ENCODE results near the gene GBF1. TPM values are rescaled to one million over a fixed set of nuclear protein-coding genes. Genes with fewer than 3 reads are reported as not detected.

The GBF1 gene
- polyA plus RNA-seq, 2 donors, result 11.4 to 11.7 TPM

GRCh38 chr10:102283488-102283887 is 38.2 kb downstream of the GBF1 start:
- Histone ChIP-seq H3K4me1 (ENCODE audit: control insufficient read depth in 2 of 2, insufficient read depth in 2 of 2, low read length in 1 of 2) (no peaks in the 10 kb centered on the region), H3K27ac (ENCODE audit: low read depth in 2 of 2, low read length in 1 of 2) (peak overlapping the region; percentile 17 to 71), H3K4me3 (ENCODE audit: low read depth in 1 of 2, low read length in 2 of 2) (peak overlapping the region in 1 of 2 donors; percentile 20), H3K36me3 (ENCODE audit: control insufficient read depth in 2 of 2, insufficient read depth in 2 of 2, low read length in 1 of 2) (no peaks in the 10 kb centered on the region), H3K9me3 (ENCODE audit: control insufficient read depth in 2 of 2, insufficient read depth in 1 of 2, low read depth in 1 of 2, low read length in 1 of 2) (no peaks in the 10 kb centered on the region), H3K27me3 (ENCODE audit: control insufficient read depth in 1 of 2, insufficient read depth in 2 of 2, low read length in 2 of 2) (no peaks in the 10 kb centered on the region)
- WGBS, 2 donors, result 40 to 49% methylated on average over 2 of the region's 2 CpGs

- H3K27me3 ChIP-seq (ENCODE audit: control insufficient read depth in 1 of 2, insufficient read depth in 2 of 2, low read length in 2 of 2), result no peaks in the 10 kb centered on the region
- 34 to 48% methylated on average over 2 of the region's 2 CpGs for WGBS, 2 donors
- peak overlapping the region in 1 of 2 donors; percentile 20 for H3K4me3 ChIP-seq (ENCODE audit: low read depth in 1 of 2, low read length in 2 of 2)
- peak overlapping the region; percentile 56 to 63 for H3K27ac ChIP-seq (ENCODE audit: low read depth in 2 of 2, low read length in 1 of 2)
- H3K4me1 ChIP-seq (ENCODE audit: control insufficient read depth in 2 of 2, insufficient read depth in 2 of 2, low read length in 1 of 2), result no peaks in the 10 kb centered on the region
- no peaks in the 10 kb centered on the region for H3K36me3 ChIP-seq (ENCODE audit: control insufficient read depth in 2 of 2, insufficient read depth in 2 of 2, low read length in 1 of 2)
- H3K9me3 ChIP-seq (ENCODE audit: control insufficient read depth in 2 of 2, insufficient read depth in 1 of 2, low read depth in 1 of 2, low read length in 1 of 2), result no peaks in the 10 kb centered on the region
These were observed 38.6 kb downstream of the GBF1 start for GRCh38 chr10:102283890-102284289.

GRCh38 chr10:102284531-102284930 is 39.2 kb downstream of the GBF1 start:
- H3K27me3 ChIP-seq (ENCODE audit: control insufficient read depth in 1 of 2, insufficient read depth in 2 of 2, low read length in 2 of 2), result no peaks in the 10 kb centered on the region
- no peak overlapping the region for H3K4me3 ChIP-seq (ENCODE audit: low read depth in 1 of 2, low read length in 2 of 2)
- H3K36me3 ChIP-seq (ENCODE audit: control insufficient read depth in 2 of 2, insufficient read depth in 2 of 2, low read length in 1 of 2), result no peaks in the 10 kb centered on the region
- no peaks in the 10 kb centered on the region for H3K9me3 ChIP-seq (ENCODE audit: control insufficient read depth in 2 of 2, insufficient read depth in 1 of 2, low read depth in 1 of 2, low read length in 1 of 2)
- WGBS, 2 donors, result 53 to 71% methylated on average over 2 of the region's 2 CpGs
- no peak overlapping the region for H3K27ac ChIP-seq (ENCODE audit: low read depth in 2 of 2, low read length in 1 of 2)
- no peaks in the 10 kb centered on the region for H3K4me1 ChIP-seq (ENCODE audit: control insufficient read depth in 2 of 2, insufficient read depth in 2 of 2, low read length in 1 of 2)

DNA sequence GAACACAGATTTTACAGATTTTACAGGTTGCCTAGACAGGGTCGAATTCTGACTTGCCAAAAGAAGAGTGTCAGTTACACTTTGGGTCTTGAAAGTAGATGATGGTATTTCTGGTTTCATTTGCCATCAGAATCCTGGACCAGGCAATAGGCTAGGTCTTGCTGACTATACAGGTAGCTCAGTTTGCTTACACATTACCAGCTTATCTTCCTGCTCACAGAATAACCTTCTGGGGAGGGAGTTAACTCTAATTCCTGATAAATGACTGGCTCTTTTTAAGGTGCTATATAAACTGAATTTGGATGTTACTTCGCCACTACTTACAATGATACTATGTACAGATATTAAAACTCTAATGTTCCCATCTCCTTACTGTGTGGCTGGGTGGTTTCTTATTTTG is 39.8 kb downstream of the GBF1 start:
- no peaks in the 10 kb centered on the region for H3K9me3 ChIP-seq (ENCODE audit: control insufficient read depth in 2 of 2, insufficient read depth in 1 of 2, low read depth in 1 of 2, low read length in 1 of 2)
- 76 to 81% methylated on average over 2 of the region's 2 CpGs for WGBS, 2 donors
- H3K36me3 ChIP-seq (ENCODE audit: control insufficient read depth in 2 of 2, insufficient read depth in 2 of 2, low read length in 1 of 2), result no peaks in the 10 kb centered on the region
- no peaks in the 10 kb centered on the region for H3K27me3 ChIP-seq (ENCODE audit: control insufficient read depth in 1 of 2, insufficient read depth in 2 of 2, low read length in 2 of 2)
- H3K4me3 ChIP-seq (ENCODE audit: low read depth in 1 of 2, low read length in 2 of 2), result no peak overlapping the region
- H3K4me1 ChIP-seq (ENCODE audit: control insufficient read depth in 2 of 2, insufficient read depth in 2 of 2, low read length in 1 of 2), result no peaks in the 10 kb centered on the region
- no peak overlapping the region for H3K27ac ChIP-seq (ENCODE audit: low read depth in 2 of 2, low read length in 1 of 2)

DNA sequence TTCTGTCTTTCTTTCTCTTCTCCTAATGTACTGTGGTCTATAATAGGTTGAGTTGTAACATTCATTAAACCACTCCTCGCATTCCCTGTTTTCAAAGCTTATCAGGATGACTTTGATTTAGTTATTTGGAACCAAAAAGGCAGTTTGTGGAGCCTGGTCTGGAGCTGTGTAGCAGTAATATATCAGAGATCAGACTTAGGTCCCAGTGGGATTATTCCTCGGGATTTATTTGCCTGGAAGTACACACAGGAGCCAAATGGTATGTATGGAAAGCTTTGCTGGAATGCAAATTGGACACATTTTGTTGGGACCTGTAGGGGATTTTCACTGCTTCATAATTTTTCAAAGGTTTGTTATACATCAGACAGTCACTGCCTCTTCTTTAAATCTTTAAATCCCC is 40.9 kb downstream of the GBF1 start:
- Histone ChIP-seq H3K36me3 (ENCODE audit: control insufficient read depth in 2 of 2, insufficient read depth in 2 of 2, low read length in 1 of 2) (no peaks in the 10 kb centered on the region), H3K4me3 (ENCODE audit: low read depth in 1 of 2, low read length in 2 of 2) (no peak overlapping the region), H3K9me3 (ENCODE audit: control insufficient read depth in 2 of 2, insufficient read depth in 1 of 2, low read depth in 1 of 2, low read length in 1 of 2) (no peaks in the 10 kb centered on the region), H3K4me1 (ENCODE audit: control insufficient read depth in 2 of 2, insufficient read depth in 2 of 2, low read length in 1 of 2) (no peaks in the 10 kb centered on the region), H3K27ac (ENCODE audit: low read depth in 2 of 2, low read length in 1 of 2) (no peak overlapping the region), H3K27me3 (ENCODE audit: control insufficient read depth in 1 of 2, insufficient read depth in 2 of 2, low read length in 2 of 2) (no peaks in the 10 kb centered on the region)
- 59% methylated on average over 2 of the region's 2 CpGs for WGBS, 2 donors

- no peaks in the 10 kb centered on the region for H3K4me1 ChIP-seq (ENCODE audit: control insufficient read depth in 2 of 2, insufficient read depth in 2 of 2, low read length in 1 of 2)
- no peaks in the 10 kb centered on the region for H3K36me3 ChIP-seq (ENCODE audit: control insufficient read depth in 2 of 2, insufficient read depth in 2 of 2, low read length in 1 of 2)
- H3K9me3 ChIP-seq (ENCODE audit: control insufficient read depth in 2 of 2, insufficient read depth in 1 of 2, low read depth in 1 of 2, low read length in 1 of 2), result no peaks in the 10 kb centered on the region
- H3K4me3 ChIP-seq (ENCODE audit: low read depth in 1 of 2, low read length in 2 of 2), result no peak overlapping the region
- no peak overlapping the region for H3K27ac ChIP-seq (ENCODE audit: low read depth in 2 of 2, low read length in 1 of 2)
- H3K27me3 ChIP-seq (ENCODE audit: control insufficient read depth in 1 of 2, insufficient read depth in 2 of 2, low read length in 2 of 2), result no peaks in the 10 kb centered on the region
These were observed 42.2 kb downstream of the GBF1 start for GRCh38 chr10:102287538-102287937.

DNA sequence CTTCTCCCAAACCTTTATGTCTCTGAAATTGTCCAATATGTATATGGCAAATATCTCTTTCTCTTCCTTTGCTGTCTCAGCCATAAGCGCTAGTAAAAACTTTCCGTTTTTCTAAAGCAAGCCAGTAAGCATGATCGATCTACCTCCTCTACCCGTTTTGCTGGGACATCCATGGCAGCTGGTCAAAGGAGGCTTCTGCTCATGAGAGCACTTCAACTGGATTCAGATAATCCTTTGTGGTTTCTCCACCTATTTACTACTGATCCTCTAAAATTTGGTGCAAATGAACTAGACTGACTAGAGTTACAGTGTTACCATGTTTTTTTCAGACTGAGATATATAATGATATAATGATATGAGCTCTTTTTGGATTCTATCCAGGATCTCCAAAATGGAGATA is 42.7 kb downstream of the GBF1 start:
- Histone ChIP-seq H3K9me3 (ENCODE audit: control insufficient read depth in 2 of 2, insufficient read depth in 1 of 2, low read depth in 1 of 2, low read length in 1 of 2) (no peaks in the 10 kb centered on the region), H3K36me3 (ENCODE audit: control insufficient read depth in 2 of 2, insufficient read depth in 2 of 2, low read length in 1 of 2) (no peaks in the 10 kb centered on the region), H3K27me3 (ENCODE audit: control insufficient read depth in 1 of 2, insufficient read depth in 2 of 2, low read length in 2 of 2) (no peaks in the 10 kb centered on the region), H3K27ac (ENCODE audit: low read depth in 2 of 2, low read length in 1 of 2) (no peak overlapping the region), H3K4me1 (ENCODE audit: control insufficient read depth in 2 of 2, insufficient read depth in 2 of 2, low read length in 1 of 2) (no peaks in the 10 kb centered on the region), H3K4me3 (ENCODE audit: low read depth in 1 of 2, low read length in 2 of 2) (no peak overlapping the region)
- WGBS, 2 donors, result 87 to 94% methylated on average over 4 of the region's 4 CpGs

DNA sequence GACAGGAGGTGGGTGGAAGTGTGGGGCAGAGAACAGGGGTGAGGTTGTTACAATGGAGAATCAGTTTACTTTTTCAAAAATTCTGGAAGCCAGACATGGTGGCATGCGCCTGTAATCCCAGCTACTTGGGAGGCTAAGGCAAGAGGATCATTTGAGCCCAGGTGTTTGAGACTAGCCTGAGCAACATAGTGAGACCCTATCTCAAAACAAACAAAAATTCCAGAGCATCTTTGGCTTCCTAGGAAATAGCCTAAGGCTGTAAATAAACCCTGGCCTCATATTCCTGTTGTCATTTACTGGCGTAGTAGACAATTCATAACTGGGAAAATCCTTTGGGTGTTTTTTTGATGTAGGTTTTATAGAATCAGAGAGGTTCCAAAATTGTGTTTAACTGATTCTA is 44.0 kb downstream of the GBF1 start:
- no peaks in the 10 kb centered on the region for H3K36me3 ChIP-seq (ENCODE audit: control insufficient read depth in 2 of 2, insufficient read depth in 2 of 2, low read length in 1 of 2)
- H3K27me3 ChIP-seq (ENCODE audit: control insufficient read depth in 1 of 2, insufficient read depth in 2 of 2, low read length in 2 of 2), result no peaks in the 10 kb centered on the region
- 95 to 98% methylated on average over 2 of the region's 2 CpGs for WGBS, 2 donors
- no peaks in the 10 kb centered on the region for H3K9me3 ChIP-seq (ENCODE audit: control insufficient read depth in 2 of 2, insufficient read depth in 1 of 2, low read depth in 1 of 2, low read length in 1 of 2)
- H3K4me3 ChIP-seq (ENCODE audit: low read depth in 1 of 2, low read length in 2 of 2), result no peak overlapping the region
- no peaks in the 10 kb centered on the region for H3K4me1 ChIP-seq (ENCODE audit: control insufficient read depth in 2 of 2, insufficient read depth in 2 of 2, low read length in 1 of 2)
- no peak overlapping the region for H3K27ac ChIP-seq (ENCODE audit: low read depth in 2 of 2, low read length in 1 of 2)

DNA sequence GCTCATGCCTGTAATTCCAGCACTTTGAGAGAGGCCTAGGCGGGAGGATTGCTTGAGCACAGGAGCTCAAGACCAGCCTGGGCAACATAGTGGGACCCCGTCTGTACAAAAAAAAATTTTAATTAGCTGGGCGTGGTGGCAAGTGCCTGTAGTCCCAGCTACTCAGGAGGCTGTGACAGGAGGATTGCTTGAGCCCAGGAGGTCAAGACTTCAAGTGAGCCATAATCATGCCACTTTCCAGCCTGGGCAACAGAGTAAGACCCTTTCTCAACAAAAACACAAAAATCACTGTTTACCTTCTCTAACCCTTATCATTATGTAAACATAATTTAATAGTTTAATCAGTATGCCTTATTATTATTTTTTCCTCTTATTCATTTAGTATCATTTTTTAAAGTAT is 44.5 kb downstream of the GBF1 start:
- H3K9me3 ChIP-seq (ENCODE audit: control insufficient read depth in 2 of 2, insufficient read depth in 1 of 2, low read depth in 1 of 2, low read length in 1 of 2), result no peaks in the 10 kb centered on the region
- WGBS, 2 donors, result 93 to 98% methylated on average over 3 of the region's 3 CpGs
- H3K36me3 ChIP-seq (ENCODE audit: control insufficient read depth in 2 of 2, insufficient read depth in 2 of 2, low read length in 1 of 2), result no peaks in the 10 kb centered on the region
- no peaks in the 10 kb centered on the region for H3K4me1 ChIP-seq (ENCODE audit: control insufficient read depth in 2 of 2, insufficient read depth in 2 of 2, low read length in 1 of 2)
- H3K27ac ChIP-seq (ENCODE audit: low read depth in 2 of 2, low read length in 1 of 2), result no peak overlapping the region
- no peaks in the 10 kb centered on the region for H3K27me3 ChIP-seq (ENCODE audit: control insufficient read depth in 1 of 2, insufficient read depth in 2 of 2, low read length in 2 of 2)
- H3K4me3 ChIP-seq (ENCODE audit: low read depth in 1 of 2, low read length in 2 of 2), result no peak overlapping the region

- whole genome bisulfite sequencing, 2 donors, result 79 to 83% methylated on average over 4 of the region's 4 CpGs
These were observed 46.0 kb downstream of the GBF1 start for GRCh38 chr10:102291221-102291905.

More at GRCh38 chr10:102291221-102291905, 46.0 kb downstream of the GBF1 start:
- Histone ChIP-seq H3K9me3 (ENCODE audit: control insufficient read depth in 2 of 2, insufficient read depth in 1 of 2, low read depth in 1 of 2, low read length in 1 of 2) (no peaks in the 10 kb centered on the region), H3K4me3 (ENCODE audit: low read depth in 1 of 2, low read length in 2 of 2) (no peak overlapping the region), H3K4me1 (ENCODE audit: control insufficient read depth in 2 of 2, insufficient read depth in 2 of 2, low read length in 1 of 2) (no peaks in the 10 kb centered on the region), H3K27ac (ENCODE audit: low read depth in 2 of 2, low read length in 1 of 2) (no peak overlapping the region), H3K36me3 (ENCODE audit: control insufficient read depth in 2 of 2, insufficient read depth in 2 of 2, low read length in 1 of 2) (no peaks in the 10 kb centered on the region), H3K27me3 (ENCODE audit: control insufficient read depth in 1 of 2, insufficient read depth in 2 of 2, low read length in 2 of 2) (no peaks in the 10 kb centered on the region)

Measured in esophagus (tissue), 2 donors.